Fibroblast of lung (primary cell): ENCODE measurements around the gene KIAA1328. TPM values are rescaled to one million over a fixed set of nuclear protein-coding genes. Genes with fewer than 3 reads are reported as not detected.
A peak's percentile ranks its signal among the peaks of the same experiment; 100 is the strongest.

Experiments
- DNase-seq, 2 donors: peaks; one replicate each; pipeline versions ENCODE4 v3.0.0 to v3.0.0-alpha.2; 2010; ENCODE audit warnings: low read depth in 2 of 2
- H2AFZ ChIP-seq: 2 replicates; pipeline ENCODE4 v1.5.1; 2012; ENCODE audit warnings: low read length, control low read depth, inconsistent platforms
- H3K27ac ChIP-seq: 2 replicates; pipeline ENCODE4 v1.5.1; 2011; ENCODE audit warnings: low read length, control low read depth; ENCODE audit not compliant: insufficient read depth
- H3K27me3 ChIP-seq: 2 replicates; pipeline ENCODE4 v1.5.1; 2011; ENCODE audit warnings: mild to moderate bottlenecking, low read length; ENCODE audit not compliant: control insufficient read depth, insufficient read depth
- H3K36me3 ChIP-seq: 2 replicates; pipeline ENCODE4 v1.5.1; 2011; ENCODE audit warnings: low read length; ENCODE audit not compliant: control insufficient read depth, insufficient read depth
- H3K4me1 ChIP-seq: 2 replicates; pipeline ENCODE4 v1.5.1; 2011; ENCODE audit warnings: low read length; ENCODE audit not compliant: control insufficient read depth, insufficient read depth; ENCODE audit errors: extremely low read depth
- H3K4me2 ChIP-seq: 2 replicates; pipeline ENCODE4 v1.5.1; 2011; ENCODE audit warnings: low read length, control low read depth; ENCODE audit not compliant: insufficient read depth; ENCODE audit errors: extremely low read depth
- H3K4me3 ChIP-seq, 4 experiments: fragments of 200-600 bp in 1 of 4; sonication (generic) in 1 of 4; replicated peaks in 1 of 4; 2 replicates each; pipeline ENCODE4 v1.5.1; 2011 to 2016; ENCODE audit warnings: low read length in 4 of 4, low read depth in 3 of 4, mild to moderate bottlenecking in 3 of 4, control low read depth in 2 of 4, inconsistent platforms in 1 of 4, mixed read lengths in 1 of 4; ENCODE audit not compliant: insufficient read depth in 1 of 4; ENCODE audit errors: control extremely low read depth in 1 of 4
- H3K79me2 ChIP-seq: 2 replicates; pipeline ENCODE4 v1.5.1; 2012; ENCODE audit warnings: mild to moderate bottlenecking, low read length, inconsistent platforms; ENCODE audit not compliant: control insufficient read depth, insufficient read depth
- H3K9ac ChIP-seq: 2 replicates; pipeline ENCODE4 v1.5.1; 2011; ENCODE audit warnings: mild to moderate bottlenecking, low read length, control low read depth; ENCODE audit not compliant: insufficient read depth
- H3K9me3 ChIP-seq: 2 replicates; pipeline ENCODE4 v1.5.1; 2012; ENCODE audit warnings: low read depth, low read length; ENCODE audit not compliant: control insufficient read depth, insufficient read depth
- H4K20me1 ChIP-seq: 2 replicates; pipeline ENCODE4 v1.5.1; 2011; ENCODE audit warnings: low read length; ENCODE audit not compliant: control insufficient read depth, insufficient read depth; ENCODE audit errors: extremely low read depth
- CTCF ChIP-seq, 2 donors: IDR thresholded peaks in 1 of 2; conservative IDR thresholded peaks in 1 of 2; 1 replicate in 1 of 2; 2 replicates in 1 of 2; pipeline ENCODE4 v1.5.1; 2011 to 2012; ENCODE audit warnings: low read length in 2 of 2, control low read depth in 1 of 2, inconsistent platforms in 1 of 2, low read depth in 1 of 2, mild to moderate bottlenecking in 1 of 2
- EZH2 ChIP-seq: IDR thresholded peaks from 2 replicates; pipeline ENCODE4 v1.5.1; 2012; ENCODE audit warnings: low read length, control low read depth, mild to moderate bottlenecking; ENCODE audit errors: missing control alignments
- polyA plus RNA-seq, 2 donors: library from polyadenylated mRNA; depleted of rRNA in 1 of 2; stranded (reverse) in 1 of 2; unstranded in 1 of 2; fragments of >200 nt; gene quantifications; 2 replicates each; pipeline ENCODE4 v1.2.1, GENCODE V29; 2011 to 2012; ENCODE audit warnings: missing spikeins in 1 of 2
- total RNA-seq: library from RNA; depleted of rRNA; stranded (reverse); fragments of >200 nt; gene quantifications from 2 replicates; pipeline ENCODE4 v1.2.1, GENCODE V29; 2014

The KIAA1328 gene
- total and polyA plus RNA-seq, 2 donors (not counting 1 experiment from before 2014, with no cell fraction given) = 4.3 to 4.5 TPM

DNA sequence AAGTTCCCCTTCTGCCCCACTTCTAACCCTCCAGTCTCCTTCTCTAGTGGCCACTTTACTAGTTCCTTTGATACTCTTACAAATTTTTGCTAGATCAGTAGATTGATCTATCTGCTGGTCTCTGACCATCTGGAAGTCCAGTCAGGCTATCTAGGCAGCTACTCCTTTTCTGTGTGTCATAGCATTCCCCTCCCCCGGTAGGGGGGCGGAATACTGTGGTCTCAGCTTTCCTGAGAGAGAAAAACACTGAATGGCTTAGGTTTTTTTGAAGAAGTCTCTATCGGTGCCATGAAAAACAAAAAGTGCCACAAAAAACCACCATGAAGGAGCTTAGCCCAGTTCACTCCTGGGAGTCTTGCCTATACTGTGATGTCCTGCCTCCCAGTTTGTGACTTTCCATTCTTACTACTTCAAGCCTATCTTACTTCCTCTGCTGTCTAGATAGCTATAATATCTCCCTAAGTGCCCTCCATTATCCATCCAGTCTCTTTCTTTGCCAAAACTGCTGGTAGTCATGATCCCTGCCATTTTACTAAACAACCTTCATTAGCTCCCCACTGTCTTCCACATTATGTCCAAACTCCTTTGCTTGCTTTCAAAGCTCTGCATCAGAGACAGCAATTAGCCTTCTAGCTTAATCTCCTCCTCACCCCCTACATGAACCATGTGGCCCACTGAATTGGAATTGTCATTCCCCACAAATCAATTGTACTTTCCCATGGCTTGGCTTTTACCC, 30.0 kb upstream of the KIAA1328 start:
- Histone ChIP-seq H3K9me3 (no peaks in the 10 kb centered on the region), H3K79me2 (no peaks in the 10 kb centered on the region), H3K4me3 (no peak overlapping the region), H3K27ac (no peak overlapping the region), H3K4me2 (no peak overlapping the region), H2AFZ (no peak overlapping the region), H4K20me1 (no peaks in the 10 kb centered on the region), H3K27me3 (no peaks in the 10 kb centered on the region), H3K36me3 (peaks cover 13% of the 10 kb centered on the region), H3K9ac (no peak overlapping the region), H3K4me1 (no peaks in the 10 kb centered on the region)
- TF ChIP-seq EZH2 (no peak), CTCF (conservative IDR thresholded peaks at IDR 0.05 in 1 of 2, IDR thresholded peaks at IDR 0.05 in 1 of 2; ENCODE audit: low read depth in 1 of 2, low read length in 2 of 2) (no peak)
- peak in 1 of 2 donors; percentile 54 for DNase-seq

GRCh38 chr18:36805105-36805504, 23.8 kb upstream of the KIAA1328 start:
- Histone ChIP-seq H4K20me1 (no peaks in the 10 kb centered on the region), H3K27ac (no peak overlapping the region), H3K4me3 (no peak overlapping the region), H2AFZ (no peak overlapping the region), H3K36me3 (peaks cover 8% of the 10 kb centered on the region), H3K4me1 (peaks cover 7% of the 10 kb centered on the region), H3K9ac (no peak overlapping the region), H3K4me2 (no peak overlapping the region), H3K79me2 (no peaks in the 10 kb centered on the region), H3K27me3 (no peaks in the 10 kb centered on the region), H3K9me3 (no peaks in the 10 kb centered on the region)
- no peak for TF ChIP-seq CTCF (conservative IDR thresholded peaks at IDR 0.05 in 1 of 2, IDR thresholded peaks at IDR 0.05 in 1 of 2; ENCODE audit: low read depth in 1 of 2, low read length in 2 of 2)
- no peak for TF ChIP-seq EZH2
- no peak for DNase-seq

GRCh38 chr18:36808681-36809080, 20.2 kb upstream of the KIAA1328 start:
- Histone ChIP-seq H3K27me3 (no peaks in the 10 kb centered on the region), H3K27ac (no peak overlapping the region), H3K4me3 (no peak overlapping the region), H3K4me2 (no peak overlapping the region), H2AFZ (no peak overlapping the region), H3K79me2 (no peaks in the 10 kb centered on the region), H3K4me1 (peaks cover 13% of the 10 kb centered on the region), H3K9ac (no peak overlapping the region), H3K9me3 (no peaks in the 10 kb centered on the region), H4K20me1 (no peaks in the 10 kb centered on the region), H3K36me3 (peaks cover 4% of the 10 kb centered on the region)
- peak in 1 of 2 donors; percentile 80 for DNase-seq
- TF ChIP-seq EZH2 = no peak
- TF ChIP-seq CTCF (conservative IDR thresholded peaks at IDR 0.05 in 1 of 2, IDR thresholded peaks at IDR 0.05 in 1 of 2; ENCODE audit: low read depth in 1 of 2, low read length in 2 of 2) = peak in 1 of 2 donors; percentile 6
